ENCODE results near the gene MYO18B. TPM values are rescaled to one million over a fixed set of nuclear protein-coding genes. Genes with fewer than 3 reads are reported as not detected.

Gene MYO18B
- total and polyA plus RNA-seq, 2 of the 4 experiments (the other 2 are of a cell fraction), result under 0.01 TPM; not detected in 1

DNA sequence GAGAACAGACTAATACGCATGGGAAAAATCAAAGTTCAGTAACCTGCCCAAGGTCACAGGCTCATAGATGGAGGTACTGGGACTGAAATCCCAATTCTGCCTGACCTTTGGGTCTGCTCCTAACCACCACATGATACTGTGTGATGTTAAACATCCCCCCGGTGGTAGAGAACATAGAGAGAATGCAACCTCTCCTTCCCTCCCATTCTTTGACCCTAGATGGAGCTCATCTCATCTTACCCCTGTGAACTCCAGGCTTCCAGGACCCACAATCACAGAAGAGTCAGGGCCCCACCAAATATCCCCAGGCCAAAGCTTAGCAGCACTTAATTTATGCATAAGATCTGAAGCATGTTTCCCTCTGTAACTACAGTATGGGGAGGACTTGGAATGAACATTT lies 198.5 kb downstream of the MYO18B start:
- Histone ChIP-seq H4K20me1 (ENCODE audit: insufficient read depth, low read length) (no peaks in the 10 kb centered on the region), H2BK20ac (ENCODE audit: low read depth, low read length) (no peak overlapping the region), H3K23ac (ENCODE audit: low read depth, low read length) (no peak overlapping the region), H3K9me1 (ENCODE audit: insufficient read depth, low read length) (no peaks in the 10 kb centered on the region), H3K56ac (ENCODE audit: extremely low read depth, insufficient read depth, low read length) (no peak overlapping the region), H2BK120ac (ENCODE audit: low read depth, low read length) (no peak overlapping the region), H3K4me2 (ENCODE audit: low read depth, low read length) (no peak overlapping the region), H3K4me1 (ENCODE audit: control insufficient read depth, insufficient read depth, low read length) (no peaks in the 10 kb centered on the region), H4K5ac (ENCODE audit: low read depth, low read length) (no peak overlapping the region), H3K18ac (ENCODE audit: low read depth, low read length) (no peak overlapping the region), H3K9me3 (ENCODE audit: control insufficient read depth, insufficient read depth, low read length) (peaks cover 19% of the 10 kb centered on the region), H3K4me3 (ENCODE audit: insufficient read depth, low read depth, low read length) (no peak overlapping the region), H2AK5ac (ENCODE audit: low read depth, low read length) (no peak overlapping the region), H3K36me3 (ENCODE audit: control insufficient read depth, insufficient read depth, low read length) (no peaks in the 10 kb centered on the region), H2BK15ac (ENCODE audit: low read depth, low read length) (no peak overlapping the region), H2BK5ac (ENCODE audit: low read depth, low read length, poor library complexity, severe bottlenecking) (no peak overlapping the region), H3K79me1 (ENCODE audit: low read depth in 1 of 2, low read length in 2 of 2) (no peaks in the 10 kb centered on the region), H3K27me3 (ENCODE audit: control insufficient read depth, insufficient read depth, low read length) (no peaks in the 10 kb centered on the region), H3K27ac (ENCODE audit: insufficient read depth, low read length) (no peak overlapping the region), H2AK9ac (replicated peaks; ENCODE audit: low read depth, low read length, poor library complexity) (no peak overlapping the region), H4K8ac (ENCODE audit: low read depth in 2 of 2, low read length in 2 of 2) (no peak overlapping the region), H4K91ac (ENCODE audit: insufficient read depth, low read depth, low read length) (no peak overlapping the region), H2AFZ (replicated peaks; ENCODE audit: low read length, poor library complexity) (no peak overlapping the region), H3K9ac (ENCODE audit: low read depth, low read length) (no peak overlapping the region), H3K4ac (ENCODE audit: low read depth, low read length) (no peak overlapping the region), H3K14ac (replicated peaks; ENCODE audit: low read depth, low read length) (no peak overlapping the region)
- in situ Hi-C loops (cut with MboI; ENCODE audit: low sequenced_read_pairs), result no loop called here
- CTCF ChIA-PET, result no interaction called here
- DNase-seq (no peak), ATAC-seq (ENCODE audit: low read depth) (no peak)
- intact Hi-C loops (cut with micrococcal nuclease), result no loop called here
- dilution Hi-C loops (cut with HindIII; ENCODE audit: low sequenced_read_pairs, unreplicated experiment), result no loop called here
- no peak for TF ChIP-seq RAD21 (IDR thresholded peaks at IDR 0.05; ENCODE audit: low read length)
- TF ChIP-seq MAZ (IDR thresholded peaks at IDR 0.05; ENCODE audit: borderline replicate concordance, low read depth, low read length), result no peak
- TF ChIP-seq POLR2A (IDR thresholded peaks at IDR 0.05; ENCODE audit: low read depth, low read length), result no peak
- TF ChIP-seq NFE2L2 (IDR thresholded peaks at IDR 0.05; ENCODE audit: low read depth, low read length), result no peak
- TF ChIP-seq CHD1 (IDR thresholded peaks at IDR 0.05; ENCODE audit: low read depth, low read length), result no peak
- TF ChIP-seq, protein P1, sequence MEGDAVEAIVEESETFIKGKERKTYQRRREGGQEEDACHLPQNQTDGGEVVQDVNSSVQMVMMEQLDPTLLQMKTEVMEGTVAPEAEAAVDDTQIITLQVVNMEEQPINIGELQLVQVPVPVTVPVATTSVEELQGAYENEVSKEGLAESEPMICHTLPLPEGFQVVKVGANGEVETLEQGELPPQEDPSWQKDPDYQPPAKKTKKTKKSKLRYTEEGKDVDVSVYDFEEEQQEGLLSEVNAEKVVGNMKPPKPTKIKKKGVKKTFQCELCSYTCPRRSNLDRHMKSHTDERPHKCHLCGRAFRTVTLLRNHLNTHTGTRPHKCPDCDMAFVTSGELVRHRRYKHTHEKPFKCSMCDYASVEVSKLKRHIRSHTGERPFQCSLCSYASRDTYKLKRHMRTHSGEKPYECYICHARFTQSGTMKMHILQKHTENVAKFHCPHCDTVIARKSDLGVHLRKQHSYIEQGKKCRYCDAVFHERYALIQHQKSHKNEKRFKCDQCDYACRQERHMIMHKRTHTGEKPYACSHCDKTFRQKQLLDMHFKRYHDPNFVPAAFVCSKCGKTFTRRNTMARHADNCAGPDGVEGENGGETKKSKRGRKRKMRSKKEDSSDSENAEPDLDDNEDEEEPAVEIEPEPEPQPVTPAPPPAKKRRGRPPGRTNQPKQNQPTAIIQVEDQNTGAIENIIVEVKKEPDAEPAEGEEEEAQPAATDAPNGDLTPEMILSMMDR (conservative IDR thresholded peaks at IDR 0.05; ENCODE audit: low read depth, low read length), result no peak
- no peak for TF ChIP-seq RCOR1 (IDR thresholded peaks at IDR 0.05; ENCODE audit: insufficient replicate concordance, low read length)
- no peak for TF ChIP-seq BHLHE40 (IDR thresholded peaks at IDR 0.05; ENCODE audit: low read depth, low read length)
- TF ChIP-seq MAFK (IDR thresholded peaks at IDR 0.05; ENCODE audit: low read depth, low read length), result no peak
- no peak for TF ChIP-seq RFX5 (IDR thresholded peaks at IDR 0.05; ENCODE audit: low read depth, low read length)
- TF ChIP-seq CEBPB (IDR thresholded peaks at IDR 0.05; ENCODE audit: low read depth, low read length), result no peak
- TF ChIP-seq, protein P2, sequence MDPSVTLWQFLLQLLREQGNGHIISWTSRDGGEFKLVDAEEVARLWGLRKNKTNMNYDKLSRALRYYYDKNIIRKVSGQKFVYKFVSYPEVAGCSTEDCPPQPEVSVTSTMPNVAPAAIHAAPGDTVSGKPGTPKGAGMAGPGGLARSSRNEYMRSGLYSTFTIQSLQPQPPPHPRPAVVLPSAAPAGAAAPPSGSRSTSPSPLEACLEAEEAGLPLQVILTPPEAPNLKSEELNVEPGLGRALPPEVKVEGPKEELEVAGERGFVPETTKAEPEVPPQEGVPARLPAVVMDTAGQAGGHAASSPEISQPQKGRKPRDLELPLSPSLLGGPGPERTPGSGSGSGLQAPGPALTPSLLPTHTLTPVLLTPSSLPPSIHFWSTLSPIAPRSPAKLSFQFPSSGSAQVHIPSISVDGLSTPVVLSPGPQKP (IDR thresholded peaks at IDR 0.05; ENCODE audit: borderline replicate concordance, low read depth, low read length), result no peak
- no peak for TF ChIP-seq SMC3 (IDR thresholded peaks at IDR 0.05; ENCODE audit: low read depth, low read length)
- no peak for TF ChIP-seq MXI1 (IDR thresholded peaks at IDR 0.05; ENCODE audit: borderline replicate concordance, low read depth, low read length)
- no peak for TF ChIP-seq FOS (IDR thresholded peaks at IDR 0.05; ENCODE audit: low read depth, low read length)
- POLR2A ChIA-PET (ENCODE audit: unreplicated experiment), result no interaction called here
- no CpG with 5 or more reads among the region's 2 CpGs for WGBS, 2 experiments (ENCODE audit: extremely low coverage in 2 of 2, insufficient read length in 1 of 2)
- no TSS peak for BruUV-seq (replicated peaks)
